ENCODE data around the gene PID1. TPM values are rescaled to one million over a fixed set of nuclear protein-coding genes. Genes with fewer than 3 reads are reported as not detected.

PID1 gene
- total and polyA plus RNA-seq, 12 donors: 4.5 to 81.9 (median 47.0) TPM

DNA sequence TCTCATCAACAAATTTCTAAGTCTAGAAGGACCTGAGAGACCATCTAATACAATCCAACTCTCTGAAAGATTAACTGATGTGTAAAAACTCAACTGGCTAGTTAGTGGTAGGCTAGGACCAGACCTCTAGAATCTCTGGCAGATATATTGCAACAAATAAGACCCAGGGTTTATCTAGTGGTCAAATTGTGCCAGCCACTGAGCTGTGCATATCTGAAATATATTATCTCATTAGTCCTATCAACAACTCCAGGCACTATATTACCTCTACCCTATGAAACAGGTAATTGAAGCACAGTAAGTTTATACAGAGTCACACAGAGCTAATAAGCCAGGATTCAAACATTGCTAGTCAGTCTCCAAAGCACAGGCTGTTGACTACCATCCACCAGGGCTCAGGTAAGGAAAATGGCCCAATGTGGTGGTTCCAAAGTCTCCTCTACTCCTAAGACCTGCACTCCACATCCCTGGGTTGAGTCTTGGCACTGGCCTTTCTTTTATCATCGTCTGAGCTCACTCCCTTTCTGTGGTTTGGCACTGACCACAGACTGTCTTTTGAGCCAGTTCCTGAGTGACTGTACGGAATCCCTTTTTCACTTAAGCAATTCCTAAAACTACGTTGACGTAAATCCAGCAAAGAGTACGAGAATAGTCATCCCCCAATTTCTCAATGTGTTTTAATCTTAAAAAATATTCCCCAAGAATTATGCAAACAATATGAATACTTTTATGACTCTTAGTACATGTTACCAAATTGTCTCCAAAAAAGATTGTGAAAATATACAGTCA, 11.9 kb upstream of the PID1 start:
- TF ChIP-seq, protein P1, sequence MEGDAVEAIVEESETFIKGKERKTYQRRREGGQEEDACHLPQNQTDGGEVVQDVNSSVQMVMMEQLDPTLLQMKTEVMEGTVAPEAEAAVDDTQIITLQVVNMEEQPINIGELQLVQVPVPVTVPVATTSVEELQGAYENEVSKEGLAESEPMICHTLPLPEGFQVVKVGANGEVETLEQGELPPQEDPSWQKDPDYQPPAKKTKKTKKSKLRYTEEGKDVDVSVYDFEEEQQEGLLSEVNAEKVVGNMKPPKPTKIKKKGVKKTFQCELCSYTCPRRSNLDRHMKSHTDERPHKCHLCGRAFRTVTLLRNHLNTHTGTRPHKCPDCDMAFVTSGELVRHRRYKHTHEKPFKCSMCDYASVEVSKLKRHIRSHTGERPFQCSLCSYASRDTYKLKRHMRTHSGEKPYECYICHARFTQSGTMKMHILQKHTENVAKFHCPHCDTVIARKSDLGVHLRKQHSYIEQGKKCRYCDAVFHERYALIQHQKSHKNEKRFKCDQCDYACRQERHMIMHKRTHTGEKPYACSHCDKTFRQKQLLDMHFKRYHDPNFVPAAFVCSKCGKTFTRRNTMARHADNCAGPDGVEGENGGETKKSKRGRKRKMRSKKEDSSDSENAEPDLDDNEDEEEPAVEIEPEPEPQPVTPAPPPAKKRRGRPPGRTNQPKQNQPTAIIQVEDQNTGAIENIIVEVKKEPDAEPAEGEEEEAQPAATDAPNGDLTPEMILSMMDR (IDR thresholded peaks at IDR 0.05): no peak
- no peak for TF ChIP-seq POLR2A (IDR thresholded peaks at IDR 0.05)
- no peaks in the 10 kb centered on the region for H3K4me1 ChIP-seq (replicated peaks in 1 of 2)
- peak in 6 of 7 donors; percentile 44 to 77 (median 71) for DNase-seq
- WGBS, 4 donors: 31 to 44% (median 40%) methylated on average over 5 of the region's 5 CpGs
- no peak overlapping the region for H3K4me3 ChIP-seq
- H3K27me3 ChIP-seq: no peaks in the 10 kb centered on the region
- H3K27ac ChIP-seq: peak overlapping the region in 1 of 5 donors; percentile 44
- H3K36me3 ChIP-seq (replicated peaks in 1 of 2): no peaks in the 10 kb centered on the region
- intact Hi-C loops (cut with DNase I): no loop called here
- no peaks in the 10 kb centered on the region for H3K9me3 ChIP-seq (replicated peaks in 1 of 3)

DNA sequence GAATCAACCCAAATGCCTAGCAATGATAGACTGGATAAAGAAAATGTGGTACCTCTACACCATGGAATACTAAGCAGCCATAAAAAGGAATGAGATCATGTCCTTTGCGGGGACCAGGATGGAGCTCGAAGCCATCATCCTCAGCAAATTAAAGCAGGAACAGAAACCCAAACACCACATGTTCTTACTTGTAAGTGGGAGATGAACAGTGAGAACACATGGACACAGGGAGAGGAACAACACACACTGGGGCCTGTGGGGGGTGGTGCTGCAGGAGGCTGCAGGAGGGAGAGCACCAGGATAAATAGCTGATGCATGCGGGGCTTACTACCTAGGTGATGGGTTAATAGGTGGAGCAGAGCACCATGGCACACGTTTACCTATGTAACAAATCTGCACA, 8.4 kb upstream of the PID1 start:
- no peak overlapping the region for H3K27ac ChIP-seq
- no peak overlapping the region for H3K4me3 ChIP-seq
- no peaks in the 10 kb centered on the region for H3K4me1 ChIP-seq (replicated peaks in 1 of 2)
- TF ChIP-seq, protein P1 (IDR thresholded peaks at IDR 0.05): no peak
- TF ChIP-seq POLR2A (IDR thresholded peaks at IDR 0.05): no peak
- intact Hi-C loops (cut with DNase I): loop anchor here (5.0 to 10.0 kb wide), 3 partner anchors 142 to 595 kb away; no protein-coding TSS in a partner anchor
- DNase-seq: no peak
- no peaks in the 10 kb centered on the region for H3K36me3 ChIP-seq (replicated peaks in 1 of 2)
- WGBS, 4 donors: 87 to 92% (median 89%) methylated on average over 4 of the region's 4 CpGs
- H3K27me3 ChIP-seq: no peaks in the 10 kb centered on the region
- no peaks in the 10 kb centered on the region for H3K9me3 ChIP-seq (replicated peaks in 1 of 3)

DNA sequence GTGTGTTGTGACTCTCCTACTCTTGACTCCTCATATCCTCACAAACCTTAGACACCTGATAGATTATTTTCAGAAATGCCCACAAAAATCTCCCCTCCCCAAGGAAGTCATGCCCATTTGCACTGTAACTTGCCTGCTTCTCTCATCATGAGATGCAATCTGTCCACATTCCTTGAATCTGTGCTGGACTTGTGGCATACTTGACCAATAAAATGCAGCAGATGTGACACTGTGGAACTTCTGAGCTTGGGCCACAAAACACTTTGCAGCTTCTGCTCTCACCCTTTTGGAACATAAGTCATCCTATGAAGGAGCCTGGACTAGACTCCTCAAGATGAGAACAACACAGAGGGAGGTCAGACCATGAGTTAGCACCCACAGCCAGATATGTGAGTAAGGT, 4.4 kb upstream of the PID1 start:
- no peak for DNase-seq
- intact Hi-C loops (cut with DNase I): loop anchor here (5.0 to 10.0 kb wide), 3 partner anchors 138 to 591 kb away; no protein-coding TSS in a partner anchor

DNA sequence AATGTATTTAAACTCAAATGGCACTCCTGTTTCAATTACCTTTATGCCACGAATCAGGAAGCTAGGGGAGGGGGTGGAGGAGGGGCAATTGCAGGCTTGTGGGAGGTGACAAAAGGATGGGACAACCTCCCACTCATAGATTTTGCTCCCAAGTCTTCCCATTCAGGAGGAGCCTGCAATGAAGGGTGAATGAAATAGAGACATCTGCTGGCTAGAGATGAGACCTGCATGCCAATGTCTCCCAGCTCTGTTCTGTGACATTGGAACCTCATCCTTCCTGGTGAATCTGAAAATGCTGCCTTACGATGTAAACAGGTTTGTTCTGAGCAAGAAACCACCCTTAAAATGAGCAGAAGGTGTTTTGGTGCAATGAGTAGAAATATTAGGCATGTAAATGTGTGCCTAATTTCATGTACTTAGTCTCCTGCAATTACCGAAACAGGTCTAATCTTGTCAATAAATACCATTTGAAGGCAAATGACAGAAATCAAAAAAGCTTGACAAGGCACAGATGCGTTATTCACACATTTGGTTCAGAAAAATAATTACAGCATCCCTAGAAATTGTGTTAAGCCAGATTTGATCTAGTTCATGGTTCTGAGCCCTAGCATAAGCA, 2.7 kb upstream of the PID1 start:
- Histone ChIP-seq H3K36me3 (replicated peaks in 1 of 2) (no peaks in the 10 kb centered on the region), H3K27me3 (no peaks in the 10 kb centered on the region), H3K4me3 (peak overlapping the region in 2 of 4 donors; percentile 29 to 42), H3K4me1 (replicated peaks in 1 of 2) (peaks cover 0 to 19% of the 10 kb centered on the region in 2 donors), H3K9me3 (replicated peaks in 1 of 3) (no peaks in the 10 kb centered on the region), H3K27ac (no peak overlapping the region)
- WGBS, 4 donors: 32 to 37% (median 36%) methylated on average over 4 of the region's 4 CpGs
- intact Hi-C loops (cut with DNase I): loop anchor here (10.0 kb wide), 2 partner anchors 579 to 589 kb away; no protein-coding TSS in a partner anchor
- no peak for TF ChIP-seq POLR2A (IDR thresholded peaks at IDR 0.05)
- TF ChIP-seq, protein P1 (IDR thresholded peaks at IDR 0.05): peak; percentile 73 to 93 (median 87)
- DNase-seq: peak; percentile 56 to 84 (median 73)

More for the DNA sequence above, 4.4 kb upstream of the PID1 start:
- Histone ChIP-seq H3K4me1 (replicated peaks in 1 of 2) (peaks cover 0 to 6% of the 10 kb centered on the region in 2 donors), H3K27me3 (no peaks in the 10 kb centered on the region), H3K27ac (no peak overlapping the region), H3K9me3 (replicated peaks in 1 of 3) (no peaks in the 10 kb centered on the region), H3K36me3 (replicated peaks in 1 of 2) (no peaks in the 10 kb centered on the region), H3K4me3 (no peak overlapping the region)
- TF ChIP-seq POLR2A (IDR thresholded peaks at IDR 0.05): no peak
- TF ChIP-seq, protein P1 (IDR thresholded peaks at IDR 0.05): no peak
